NCI-H748 treated with DMSO at 0.1 percent for 48 hours (cell line): ENCODE data around the gene KLRF1.

Source experiments
- DNase-seq: peaks from one replicate; lab custom pipeline; 2025; lab: John Stamatoyannopoulos, UW

KLRF1 gene

DNA sequence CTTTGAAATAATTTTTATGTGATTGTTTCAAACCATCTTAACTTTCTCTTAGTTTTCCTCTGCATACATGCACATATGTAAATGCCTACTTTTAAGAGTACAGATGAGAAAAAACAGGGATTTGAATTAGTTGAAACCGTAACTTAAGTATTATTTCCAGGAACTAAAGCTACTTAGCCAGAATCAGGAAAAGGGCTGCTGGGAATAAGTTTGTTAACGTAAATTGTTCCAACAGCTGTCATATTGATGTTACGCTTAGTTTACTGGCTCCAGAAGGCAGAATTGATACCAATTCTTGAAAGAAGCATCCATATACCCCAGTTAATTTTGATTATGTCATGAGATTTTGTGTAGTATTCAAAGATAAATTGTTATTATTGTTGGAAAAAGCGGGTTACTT, 17.9 kb upstream of the KLRF1 start:
- DNase-seq, result no peak

DNA sequence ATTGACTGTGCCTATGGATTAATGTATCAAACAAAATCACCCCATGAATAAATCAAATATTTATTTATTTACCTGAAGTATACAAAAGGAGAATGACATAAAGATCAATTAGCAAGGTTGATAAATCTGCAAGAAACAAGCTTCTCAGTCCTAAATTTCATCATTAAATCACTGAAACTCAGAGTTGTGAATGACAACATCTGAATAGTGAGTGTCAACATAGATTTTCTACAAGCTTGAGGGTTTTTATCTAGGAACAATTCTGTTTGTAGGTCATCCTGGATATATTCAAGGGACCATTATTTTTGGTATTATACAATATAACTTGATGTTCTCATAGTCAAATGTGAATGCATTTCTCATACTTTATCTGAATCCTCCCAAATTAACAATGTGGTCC, 17.4 kb upstream of the KLRF1 start:
- DNase-seq, result no peak

DNA sequence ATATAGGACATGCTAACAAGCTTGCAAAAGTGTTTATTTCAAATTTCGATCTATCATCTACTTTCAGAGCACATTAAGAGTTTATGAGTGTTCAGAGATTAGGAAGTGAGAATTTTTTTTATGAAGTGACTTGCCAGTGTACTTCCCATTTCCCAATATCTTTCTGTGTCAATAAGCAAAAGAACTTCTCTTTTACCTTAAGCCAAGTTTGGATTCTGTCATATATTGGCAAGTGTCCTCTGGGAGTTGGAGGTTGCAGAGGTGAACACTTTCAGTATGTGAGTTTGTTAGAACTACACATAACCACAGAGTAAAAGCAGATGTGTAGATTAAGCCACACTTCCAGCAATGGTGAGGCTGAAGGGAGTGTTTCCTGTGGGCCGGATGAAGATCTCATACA, 16.6 kb upstream of the KLRF1 start:
- no peak for DNase-seq

DNA sequence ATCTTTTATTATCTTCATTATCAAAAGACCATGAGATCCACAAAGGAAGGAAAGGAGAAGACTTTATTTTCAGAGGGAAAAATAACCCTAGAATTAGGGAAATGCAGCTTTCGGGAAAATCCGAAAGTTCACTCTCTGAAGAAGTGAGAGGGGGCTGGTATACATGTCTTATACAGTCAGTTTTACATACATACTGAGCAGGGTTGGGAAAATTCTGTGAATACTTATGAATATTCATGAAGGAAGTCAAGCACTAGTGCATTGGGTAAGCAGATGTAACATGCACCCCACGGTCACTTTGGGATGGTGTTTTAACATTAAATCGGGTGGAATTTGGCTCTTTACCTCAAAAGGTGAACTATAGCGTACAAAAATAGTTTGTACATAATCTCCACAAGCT, 15.7 kb upstream of the KLRF1 start:
- no peak for DNase-seq

DNA sequence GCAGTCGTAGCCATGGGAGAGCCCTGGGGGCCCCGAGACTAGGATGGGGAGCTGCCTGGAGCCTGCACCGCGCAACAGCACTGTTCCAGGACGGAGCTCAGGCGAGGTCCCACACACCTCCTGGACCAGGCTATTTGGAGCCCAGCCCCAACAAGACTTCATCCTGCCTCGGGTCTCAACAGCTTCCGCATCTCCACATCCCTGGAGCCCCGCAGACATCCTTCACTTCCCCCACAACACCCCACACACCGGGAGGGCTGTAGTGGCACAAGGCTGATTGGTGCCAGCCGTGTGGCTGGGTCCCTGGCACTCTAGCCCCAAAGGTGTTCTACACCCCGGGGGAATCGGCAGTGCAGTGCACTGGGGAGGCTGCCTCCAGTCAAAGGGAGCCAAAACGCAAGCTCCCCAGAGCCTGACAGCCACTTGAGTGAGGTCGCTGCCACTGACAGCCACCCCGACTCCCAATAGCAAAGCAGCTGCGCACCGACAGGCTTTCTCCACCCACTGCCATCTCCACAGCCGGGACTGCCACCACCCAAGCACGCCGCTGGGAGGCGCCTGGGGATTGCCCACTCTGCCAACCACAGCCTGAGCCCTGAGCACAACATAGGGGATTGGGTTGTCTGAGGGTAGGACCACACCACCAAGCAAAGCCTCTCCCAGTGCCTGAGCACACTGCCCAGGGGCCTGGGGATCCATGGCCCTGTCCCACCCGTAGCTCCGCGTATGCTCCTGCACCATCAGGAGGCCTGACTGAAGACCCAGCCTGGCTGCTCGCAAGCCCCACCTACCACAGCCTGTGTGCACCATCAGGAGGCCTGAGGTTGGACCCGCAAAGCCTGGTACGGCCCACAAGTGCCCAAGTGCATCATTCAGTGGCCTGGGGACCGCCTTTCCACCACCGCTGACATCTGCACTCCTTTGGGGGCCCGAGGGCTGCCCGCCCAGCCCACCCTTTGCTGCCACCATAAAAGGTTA, 13.2 kb upstream of the KLRF1 start:
- DNase-seq, result peak; percentile 20

DNA sequence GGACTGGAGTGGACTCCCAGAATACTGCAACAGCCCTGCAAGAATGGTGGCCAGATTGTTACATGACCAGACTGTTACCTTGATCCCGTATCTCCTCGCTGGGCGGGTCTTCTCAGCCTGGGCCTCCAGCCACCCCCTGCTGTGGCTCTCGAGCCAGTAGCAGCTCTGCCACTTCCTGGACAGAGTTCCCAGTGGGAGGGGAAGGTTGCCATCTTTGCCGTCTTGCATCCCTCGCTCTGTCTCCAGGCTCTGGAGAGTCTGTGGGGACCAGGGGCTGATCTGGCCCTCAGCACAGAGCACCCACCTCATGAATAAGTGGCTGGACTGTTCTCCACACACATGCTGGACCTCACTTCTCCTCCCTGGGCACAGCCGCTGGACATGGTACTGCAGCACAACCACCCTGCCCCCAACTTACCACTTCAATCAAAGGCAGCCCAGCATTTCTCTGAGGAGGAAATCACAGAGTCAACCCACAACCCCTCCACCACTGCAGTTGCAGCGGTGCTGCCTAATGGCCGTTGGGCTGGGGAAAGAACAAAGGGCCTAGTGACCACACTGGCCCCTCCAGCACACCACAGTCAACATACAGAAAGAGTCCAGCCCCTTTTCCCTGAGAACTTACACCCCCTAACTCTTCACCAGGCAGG, 6.9 kb upstream of the KLRF1 start:
- no peak for DNase-seq

DNA sequence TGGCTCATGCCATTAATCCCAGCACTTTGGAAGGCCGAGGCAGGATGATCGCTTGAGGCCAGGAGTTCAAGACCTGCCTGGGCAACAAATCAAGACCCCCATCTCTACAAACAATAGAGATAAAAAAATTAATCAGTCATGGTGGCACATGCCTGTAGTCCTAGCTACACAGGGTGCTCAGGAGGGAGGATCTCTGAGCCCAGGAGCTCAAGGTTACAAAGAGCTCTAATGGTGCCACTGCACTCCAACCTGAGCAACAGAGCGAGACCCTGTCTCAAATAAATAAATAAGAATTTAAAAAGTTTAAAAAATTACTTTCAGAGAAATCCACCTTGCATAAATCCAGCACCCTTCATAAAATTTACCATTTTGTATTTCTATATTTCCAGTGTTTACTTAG, 2.2 kb downstream of the KLRF1 start:
- no peak for DNase-seq

DNA sequence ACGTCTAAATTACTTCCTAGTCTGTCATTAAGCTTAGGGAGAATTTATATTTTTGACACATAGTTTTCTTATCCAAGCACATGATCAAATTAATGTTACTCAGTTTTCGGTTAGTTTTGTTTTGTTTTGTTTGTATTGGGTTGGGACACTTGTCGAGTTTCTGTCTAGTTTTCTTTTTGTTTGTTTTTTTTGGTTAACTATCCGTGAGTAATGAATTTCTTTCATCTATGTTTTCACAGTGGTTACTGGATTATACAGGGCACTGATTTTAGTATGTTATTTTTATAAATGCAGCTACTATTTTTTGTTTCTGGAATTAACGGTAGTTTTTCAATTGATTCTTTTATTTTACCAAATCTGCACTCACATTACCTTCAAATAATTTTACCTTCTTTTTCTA, 2.7 kb downstream of the KLRF1 start:
- DNase-seq, result no peak

DNA sequence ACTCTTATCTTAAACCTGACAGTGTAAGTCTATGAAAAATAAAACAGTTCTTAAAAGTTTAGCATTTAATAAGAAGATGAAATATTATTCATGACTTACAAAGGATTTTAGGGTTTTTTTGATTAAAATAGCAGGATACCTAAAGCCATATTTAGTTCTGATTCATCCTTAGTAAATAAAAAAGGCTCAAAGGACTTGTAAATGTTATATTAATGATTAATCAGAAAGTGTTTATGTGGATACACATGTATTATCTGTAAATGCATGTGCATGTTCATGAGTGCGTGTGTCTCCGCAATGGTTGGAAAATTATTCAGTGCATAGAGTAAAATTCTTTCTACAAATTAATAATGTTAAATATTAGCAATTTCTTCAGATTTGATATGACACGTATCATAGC, 4.4 kb downstream of the KLRF1 start:
- no peak for DNase-seq

DNA sequence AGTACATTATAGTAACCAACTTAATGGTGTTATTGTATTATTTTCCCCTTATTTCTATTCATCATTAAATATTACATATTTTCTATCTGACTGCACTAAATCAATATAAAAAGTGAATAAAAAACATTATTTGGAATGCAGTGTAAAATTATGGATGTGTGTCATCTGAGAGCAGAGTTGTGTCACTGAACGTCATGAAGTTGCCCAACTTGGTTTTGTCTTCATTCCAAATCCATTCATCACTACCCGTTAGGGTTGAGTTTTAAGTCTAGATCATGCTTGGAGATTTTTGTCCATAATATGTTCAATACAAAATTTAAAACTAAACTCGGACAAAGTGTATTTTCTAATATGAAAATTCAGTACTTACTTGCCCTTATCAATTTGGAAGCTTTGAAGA, 16.1 kb downstream of the KLRF1 start:
- no peak for DNase-seq

DNA sequence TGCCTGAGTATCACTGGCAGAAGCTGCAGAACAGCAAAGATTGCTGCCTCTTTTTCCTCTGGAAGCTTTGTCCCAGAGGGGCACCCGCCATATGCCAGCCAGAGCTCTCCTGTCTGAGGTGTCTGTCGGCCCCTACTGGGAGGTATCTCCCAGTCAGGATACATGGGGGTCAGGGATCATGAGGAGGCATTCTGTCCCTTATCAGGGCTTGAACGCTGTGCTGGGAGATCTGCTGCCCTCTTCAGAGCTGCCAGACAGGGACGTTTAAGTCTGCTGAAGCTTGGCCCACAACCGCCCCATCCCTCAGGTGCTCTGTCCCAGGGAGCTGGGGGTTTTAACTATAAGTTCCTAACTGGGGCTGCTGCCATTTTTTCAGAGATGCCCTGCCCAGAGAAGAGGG, 21.6 kb downstream of the KLRF1 start:
- DNase-seq, result no peak

DNA sequence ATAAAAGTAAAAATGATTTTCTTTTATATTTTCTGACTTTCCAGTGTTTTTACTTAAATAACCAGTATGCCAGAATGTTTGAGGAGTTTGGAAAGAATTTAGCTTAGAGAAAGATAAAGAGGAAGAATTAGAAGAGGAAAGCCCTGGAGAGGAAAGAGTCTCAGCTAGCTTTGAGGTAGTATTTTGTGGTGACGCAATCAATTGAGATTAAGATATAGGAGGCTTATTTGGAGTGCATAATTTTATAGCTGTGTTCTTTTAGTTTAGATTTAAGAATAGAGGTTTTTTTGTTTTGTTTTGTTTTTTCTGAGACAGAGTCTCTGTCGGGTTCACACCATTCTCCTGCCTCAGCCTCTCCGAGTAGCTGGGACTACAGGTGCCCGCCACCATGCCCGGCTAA, 23.8 kb downstream of the KLRF1 start:
- no peak for DNase-seq

DNA sequence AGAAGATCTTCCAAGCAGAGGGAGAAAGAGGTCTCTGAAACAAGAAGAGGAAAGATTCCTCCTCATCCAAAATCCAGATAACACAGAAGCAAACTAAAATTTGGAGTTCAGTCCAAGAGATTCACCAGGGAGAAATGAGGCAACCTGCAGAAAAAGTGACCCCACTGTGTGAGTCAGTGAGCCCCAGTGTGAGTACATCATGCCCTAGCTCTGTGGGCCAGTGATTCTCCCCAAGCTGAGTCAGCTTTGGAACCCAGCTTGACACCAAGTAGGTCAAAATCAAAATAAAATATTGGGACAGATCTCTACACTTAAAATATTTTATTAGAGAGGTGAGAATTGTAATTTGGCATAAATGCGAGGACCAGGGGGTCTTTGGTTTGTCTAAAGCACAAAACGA, 24.6 kb downstream of the KLRF1 start:
- no peak for DNase-seq

DNA sequence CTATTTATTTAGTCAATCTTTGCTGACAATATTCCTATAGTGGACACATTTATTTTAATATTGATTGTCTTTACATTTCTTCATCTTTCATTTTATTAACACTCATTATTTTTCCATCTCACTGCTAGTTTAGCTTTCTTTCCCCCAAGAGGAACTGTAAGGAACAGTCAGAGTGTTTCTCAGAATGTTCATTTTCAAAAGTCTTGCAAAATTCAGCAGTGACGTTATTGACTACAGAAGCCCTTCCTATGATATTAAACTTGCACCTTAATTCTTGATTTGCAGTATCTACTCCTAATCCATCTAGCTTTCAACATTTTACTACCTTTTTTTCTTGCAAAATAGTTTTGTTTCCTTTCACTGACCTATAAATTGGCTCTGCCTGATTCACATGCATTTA, 28.9 kb downstream of the KLRF1 start:
- no peak for DNase-seq

DNA sequence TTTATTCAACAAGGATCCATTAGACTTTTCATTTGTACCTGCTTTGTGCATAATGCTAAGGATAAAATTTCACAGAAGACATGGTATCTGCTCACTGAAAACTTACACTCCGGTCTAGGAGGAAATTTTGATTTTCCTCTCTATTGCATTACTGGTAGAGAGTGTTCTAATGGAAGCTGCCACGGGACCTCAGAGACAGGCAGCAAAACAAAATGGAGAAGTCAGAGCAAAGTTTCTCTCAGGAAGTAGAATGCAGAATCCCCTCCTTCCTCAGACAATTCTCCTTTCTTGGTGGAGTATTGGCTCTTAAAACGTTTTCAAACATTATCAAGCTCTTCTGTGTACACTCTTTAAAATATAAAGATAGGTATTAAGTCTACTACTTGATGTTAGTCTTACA, 29.6 kb downstream of the KLRF1 start:
- no peak for DNase-seq

DNA sequence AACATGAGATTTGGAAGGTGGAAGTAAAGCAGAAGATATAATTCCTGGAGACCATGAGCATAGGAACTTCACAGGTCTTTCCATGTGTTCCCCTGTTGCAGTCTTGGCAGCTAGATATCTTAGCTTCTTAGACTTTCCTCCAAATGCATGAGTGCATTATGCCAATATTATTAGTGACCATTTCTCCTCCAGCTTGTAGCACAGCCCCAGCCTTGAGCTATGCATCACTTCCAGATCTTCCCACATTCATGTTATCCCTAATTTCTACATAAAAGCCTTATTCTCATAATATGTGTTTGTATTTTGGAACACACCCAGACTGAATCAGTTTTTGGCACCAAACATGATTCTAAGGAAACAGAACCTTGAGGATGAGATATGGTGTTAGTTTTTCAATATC, 30.9 kb downstream of the KLRF1 start:
- DNase-seq, result no peak

DNA sequence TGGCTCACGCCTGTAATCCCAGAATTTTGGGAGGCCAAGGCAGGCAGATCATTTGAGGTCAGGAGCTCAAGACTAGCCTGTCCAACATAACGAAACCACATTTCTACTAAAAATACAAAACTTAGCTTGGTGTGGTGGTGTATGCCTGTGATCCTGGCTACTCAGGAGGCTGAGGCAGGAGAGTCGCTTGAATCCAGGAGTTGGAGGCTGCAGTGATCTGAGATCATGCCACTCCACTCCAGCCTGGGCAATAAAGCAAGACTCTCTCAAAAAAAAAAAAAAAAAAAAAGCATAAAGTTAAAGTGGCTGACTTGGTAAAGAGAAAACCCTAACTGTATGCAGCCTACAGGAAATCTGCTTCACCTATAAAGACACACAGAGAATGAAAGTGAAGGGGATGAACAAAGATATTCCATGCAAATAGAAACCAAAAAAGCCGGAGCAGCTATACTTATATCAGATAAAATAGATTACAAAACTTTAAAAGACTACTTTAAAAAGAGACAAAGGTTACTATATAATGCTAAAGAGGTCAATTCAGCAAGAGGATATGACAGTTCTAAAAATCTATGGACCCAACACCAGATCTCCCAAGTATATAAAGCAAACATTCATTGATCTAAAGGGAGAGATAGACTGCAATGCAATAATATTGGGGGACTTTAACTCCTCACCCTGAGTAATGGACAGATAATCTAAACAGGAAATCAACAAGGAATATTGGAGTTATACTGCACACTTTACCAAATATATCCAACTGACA, 37.8 kb downstream of the KLRF1 start:
- no peak for DNase-seq

DNA sequence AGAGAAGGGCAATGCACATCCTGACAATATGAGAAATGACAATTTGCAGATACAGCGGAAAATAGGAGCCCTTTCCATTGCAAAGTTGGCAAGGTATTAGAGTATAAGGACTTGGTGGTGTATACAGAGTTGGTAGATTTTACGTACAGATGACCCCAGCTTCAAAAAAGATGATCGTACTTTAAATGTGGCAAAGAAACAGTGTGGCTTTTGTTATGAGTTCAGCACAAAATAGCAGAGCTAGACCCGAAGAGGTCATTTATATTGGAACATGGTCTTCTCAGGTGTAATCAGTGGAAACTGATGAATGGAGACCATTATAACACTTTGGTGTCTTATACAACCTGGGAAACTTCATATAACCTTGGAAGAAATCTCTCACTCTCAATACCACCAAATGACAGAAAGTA, 39.6 kb downstream of the KLRF1 start:
- DNase-seq, result no peak

DNA sequence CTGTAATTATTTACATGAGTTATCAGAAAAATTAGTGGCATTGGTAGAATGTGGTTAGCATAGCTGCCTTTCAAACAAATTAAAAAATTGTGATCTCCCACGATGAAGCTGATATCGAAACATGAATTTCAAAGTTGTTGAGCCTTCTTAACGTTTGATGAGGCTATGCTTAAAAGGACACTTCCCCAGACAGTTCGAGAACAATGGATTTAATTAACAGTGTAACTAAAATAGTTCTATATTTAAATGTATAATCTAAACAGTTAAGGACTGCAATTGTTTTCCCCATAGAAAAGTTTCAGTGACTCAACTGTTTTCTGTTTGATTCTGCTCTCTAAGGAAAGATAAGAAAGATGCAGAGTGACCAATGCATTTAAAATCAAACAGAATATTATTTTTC, 40.2 kb downstream of the KLRF1 start:
- no peak for DNase-seq

DNA sequence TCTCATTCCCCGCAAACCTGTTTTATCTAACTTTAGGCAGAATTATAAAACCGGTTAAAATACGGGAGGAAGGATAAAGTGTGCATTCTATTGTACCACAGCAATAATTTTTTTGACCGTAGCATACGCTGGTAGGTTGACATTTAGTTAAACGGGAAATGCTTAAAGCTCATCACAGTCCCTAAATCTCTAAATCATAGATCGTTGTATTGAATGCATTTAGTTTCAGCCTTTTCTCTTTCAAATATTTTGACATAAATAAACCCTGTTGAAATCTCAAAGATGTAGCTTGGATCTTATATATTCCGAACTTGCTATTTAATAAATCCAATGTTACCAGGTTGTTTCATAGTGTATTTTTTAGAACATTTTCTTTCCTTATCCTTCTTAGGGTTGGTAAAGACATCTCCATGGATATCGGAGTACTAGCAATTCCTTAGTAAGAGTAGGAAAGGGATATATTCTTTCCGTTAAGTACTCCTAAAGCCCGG, 41.1 kb downstream of the KLRF1 start:
- no peak for DNase-seq

DNA sequence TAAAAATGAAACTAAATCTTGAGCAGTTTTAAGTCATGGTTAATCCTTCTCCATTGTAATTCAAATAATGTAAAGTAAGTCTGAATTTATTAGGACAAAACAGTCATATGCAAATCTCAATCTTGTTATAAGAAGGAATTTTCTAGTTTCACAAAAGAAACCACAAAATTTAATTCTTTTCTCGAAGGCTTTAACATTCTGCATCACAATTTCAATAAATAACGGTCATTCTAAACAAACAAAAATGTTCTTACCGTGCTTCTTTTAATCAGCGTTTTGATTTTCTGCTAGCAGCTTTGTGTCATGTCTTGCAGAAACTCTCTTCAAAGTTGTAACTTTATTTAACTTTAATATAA, 41.6 kb downstream of the KLRF1 start:
- no peak for DNase-seq

DNA sequence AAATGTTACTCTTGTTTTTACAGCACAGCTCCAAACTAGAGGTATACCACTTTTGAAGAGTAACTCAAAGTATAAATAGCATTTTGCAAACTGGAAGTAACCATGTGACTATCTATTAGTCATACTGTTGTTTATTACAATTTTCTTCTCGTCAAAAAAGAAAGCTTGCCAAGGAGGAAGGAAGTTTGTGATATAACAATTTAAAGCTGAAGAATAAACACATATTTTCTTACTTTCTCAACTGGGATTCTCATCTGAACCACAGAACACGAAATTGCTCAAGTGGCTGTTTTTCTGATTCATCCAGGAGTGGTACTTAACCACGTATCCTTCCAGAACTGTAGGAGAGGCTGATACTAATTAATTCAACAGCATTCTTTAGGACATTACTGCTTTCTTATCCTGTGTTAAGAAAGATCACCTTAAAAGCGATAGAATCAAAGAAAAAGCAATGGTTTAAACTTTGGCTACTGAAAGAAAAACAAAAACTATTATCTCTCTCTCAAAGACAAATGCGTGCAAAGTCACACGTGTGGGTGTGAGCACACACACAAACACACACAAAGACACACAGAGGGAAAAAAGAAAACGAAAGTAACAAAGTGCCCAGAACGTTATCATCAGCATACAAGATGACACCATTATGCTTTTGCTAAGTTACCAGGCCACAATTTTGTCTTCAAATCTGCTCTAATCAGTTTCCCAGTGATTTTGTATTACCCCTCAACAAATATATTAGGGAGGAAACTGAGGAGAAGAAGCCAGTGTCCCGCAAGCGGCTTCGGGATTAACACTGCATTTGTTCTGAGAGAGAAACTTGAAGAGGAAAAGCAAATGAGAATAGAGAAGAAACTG, 42.3 kb downstream of the KLRF1 start, which contains the start of gene CLEC2B:
Gene CLEC2B (minus strand): TSS at position 48 of the 855 bp plus-strand sequence.
- no peak for DNase-seq
